PC-9 (cell line): ENCODE data around the gene MSI2. TPM values are rescaled to one million over a fixed set of nuclear protein-coding genes. Genes with fewer than 3 reads are reported as not detected.

Experiments
- BruUV-seq: library from RNA; stranded (reverse); fragments of 400-500 nt; replicated peaks from 2 replicates; lab custom pipeline; 2021; lab: Mats Ljungman, UMichigan
- CTCF ChIA-PET: fragments of 300-600 bp; sonication (Branson Sonifier 250); formaldehyde crosslinking; loops from one replicate; lab custom pipeline; 2022; ENCODE audit warnings: antibody characterized with exemption; lab: Charles Lee
- POLR2A ChIA-PET: fragments of 300-600 bp; sonication (Branson Sonifier 250); formaldehyde crosslinking; loops from one replicate; lab custom pipeline; 2022; ENCODE audit warnings: antibody characterized with exemption; ENCODE audit not compliant: unreplicated experiment; lab: Charles Lee
- DNase-seq, 2 experiments: peaks; one replicate each; pipeline versions ENCODE4 v3.0.0 to v3.0.0-alpha.2; 2015 to 2022; ENCODE audit warnings: mixed read lengths in 1 of 2
- H2AFZ ChIP-seq: fragments of 200-600 bp; sonication (generic); 2 replicates; pipeline ENCODE4 v1.8.1; 2017; ENCODE audit warnings: antibody characterized with exemption
- H3F3A ChIP-seq: fragments of 200-600 bp; sonication (generic); 2 replicates; pipeline ENCODE4 v1.8.1; 2017; ENCODE audit warnings: antibody characterized with exemption, mild to moderate bottlenecking, low read depth; ENCODE audit not compliant: insufficient read depth
- H3K27ac ChIP-seq: fragments of 200-600 bp; sonication (generic); 2 replicates; pipeline ENCODE4 v1.6.1; 2016; ENCODE audit warnings: mixed run types
- H3K27me3 ChIP-seq: fragments of 200-600 bp; sonication (generic); 2 replicates; pipeline ENCODE4 v1.6.1; 2016; ENCODE audit warnings: low read depth, mixed run types; ENCODE audit not compliant: insufficient read depth
- H3K36me3 ChIP-seq: fragments of 200-600 bp; sonication (generic); 2 replicates; pipeline ENCODE4 v1.6.1; 2016; ENCODE audit warnings: low read depth, mixed run types
- H3K4me1 ChIP-seq: fragments of 200-600 bp; sonication (generic); replicated peaks from 2 replicates; pipeline ENCODE4 v1.6.1; 2016; ENCODE audit warnings: mixed run types; ENCODE audit not compliant: insufficient read depth
- H3K4me2 ChIP-seq: fragments of 200-600 bp; sonication (generic); 2 replicates; pipeline ENCODE4 v1.6.1; 2017; ENCODE audit warnings: mixed run types
- H3K4me3 ChIP-seq: fragments of 200-600 bp; sonication (generic); 2 replicates; pipeline ENCODE4 v1.6.1; 2016; ENCODE audit warnings: mixed run types
- H3K79me2 ChIP-seq: fragments of 200-600 bp; sonication (generic); 2 replicates; pipeline ENCODE4 v1.6.1; 2017; ENCODE audit warnings: low read depth, mixed run types
- H3K9me2 ChIP-seq: fragments of 200-600 bp; sonication (generic); 2 replicates; pipeline ENCODE4 v1.8.1; 2017; ENCODE audit warnings: mild to moderate bottlenecking; ENCODE audit not compliant: insufficient read depth
- H3K9me3 ChIP-seq: fragments of 200-600 bp; sonication (generic); 2 replicates; pipeline ENCODE4 v1.8.1; 2016; ENCODE audit warnings: low read depth; ENCODE audit not compliant: insufficient read depth
- H4K20me1 ChIP-seq: fragments of 200-600 bp; sonication (generic); 2 replicates; pipeline ENCODE4 v1.8.1; 2017; ENCODE audit not compliant: insufficient read depth
- CTCF ChIP-seq: fragments of 200-600 bp; sonication (generic); conservative IDR thresholded peaks from 2 replicates; pipeline ENCODE4 v1.6.1; 2017; ENCODE audit warnings: mixed run types, antibody characterized with exemption, mild to moderate bottlenecking, moderate library complexity
- EZH2 ChIP-seq: fragments of 200-600 bp; sonication (generic); IDR thresholded peaks from 2 replicates; pipeline ENCODE4 v1.8.0; 2017; ENCODE audit warnings: antibody characterized with exemption, low read depth
- intact Hi-C: fragments of 100-400 bp; cut with micrococcal nuclease; formaldehyde crosslinking; loops from one replicate; pipeline ENCODE4 v1.10.0; 2022; ENCODE audit not compliant: unreplicated experiment
- total RNA-seq: library from RNA; stranded (reverse); gene quantifications from 2 replicates; pipeline ENCODE4 v1.2.3, GENCODE V29; 2021

MSI2 gene
- total RNA-seq, 1 experiment from 2014 or later = 15.7 TPM

GRCh38 chr17:57654040-57654775 lies 397.9 kb downstream of the MSI2 start:
- Histone ChIP-seq H3K27me3 (peaks cover 10% of the 10 kb centered on the region; the same call in 1 of the 2 replicates), H3K36me3 (no peaks in the 10 kb centered on the region), H2AFZ (no peak overlapping the region), H3K4me3 (no peak overlapping the region), H3F3A (no peaks in the 10 kb centered on the region), H3K4me1 (no peaks in the 10 kb centered on the region), H3K9me2 (no peaks in the 10 kb centered on the region), H4K20me1 (no peaks in the 10 kb centered on the region), H3K4me2 (no peak overlapping the region), H3K27ac (no peak overlapping the region), H3K9me3 (no peaks in the 10 kb centered on the region), H3K79me2 (no peaks in the 10 kb centered on the region)
- BruUV-seq = no TSS peak
- ChIA-PET CTCF (no interaction called here), POLR2A (no interaction called here)
- TF ChIP-seq EZH2 (no peak), CTCF (no peak)
- no peak for DNase-seq
- intact Hi-C loops = no loop called here

GRCh38 chr17:57655553-57655952 lies 399.2 kb downstream of the MSI2 start:
- intact Hi-C loops = no loop called here
- TF ChIP-seq CTCF = no peak
- TF ChIP-seq EZH2 = no peak
- Histone ChIP-seq H3K27me3 (peaks cover 10% of the 10 kb centered on the region; the same call in 1 of the 2 replicates), H3K4me1 (no peaks in the 10 kb centered on the region), H3K4me3 (no peak overlapping the region), H3K79me2 (no peaks in the 10 kb centered on the region), H3K9me2 (no peaks in the 10 kb centered on the region), H3K27ac (no peak overlapping the region), H3F3A (no peaks in the 10 kb centered on the region), H3K4me2 (no peak overlapping the region), H3K36me3 (no peaks in the 10 kb centered on the region), H3K9me3 (no peaks in the 10 kb centered on the region), H2AFZ (no peak overlapping the region), H4K20me1 (no peaks in the 10 kb centered on the region)
- DNase-seq = no peak
- BruUV-seq = no TSS peak
- POLR2A ChIA-PET = no interaction called here
- CTCF ChIA-PET = no interaction called here

- no peak overlapping the region for H2AFZ ChIP-seq
- H3K4me2 ChIP-seq = no peak overlapping the region
- H3K4me3 ChIP-seq = no peak overlapping the region
- BruUV-seq = no TSS peak
- DNase-seq = no peak
- intact Hi-C loops = no loop called here
- no peaks in the 10 kb centered on the region for H3K9me3 ChIP-seq
- H3K27me3 ChIP-seq = no peaks in the 10 kb centered on the region
- ChIA-PET CTCF (no interaction called here), POLR2A (no interaction called here)
- peaks cover 1% of the 10 kb centered on the region for H3F3A ChIP-seq
- no peak overlapping the region for H3K27ac ChIP-seq
- H4K20me1 ChIP-seq = no peaks in the 10 kb centered on the region
- peaks cover 4% of the 10 kb centered on the region for H3K4me1 ChIP-seq
- H3K36me3 ChIP-seq = no peaks in the 10 kb centered on the region
- TF ChIP-seq EZH2 (no peak), CTCF (no peak)
- H3K79me2 ChIP-seq = no peaks in the 10 kb centered on the region
- H3K9me2 ChIP-seq = no peaks in the 10 kb centered on the region
Measured at GRCh38 chr17:57657211-57657610, 400.9 kb downstream of the MSI2 start.
